Measurements from ENCODE around the gene PVALEF.

DNA sequence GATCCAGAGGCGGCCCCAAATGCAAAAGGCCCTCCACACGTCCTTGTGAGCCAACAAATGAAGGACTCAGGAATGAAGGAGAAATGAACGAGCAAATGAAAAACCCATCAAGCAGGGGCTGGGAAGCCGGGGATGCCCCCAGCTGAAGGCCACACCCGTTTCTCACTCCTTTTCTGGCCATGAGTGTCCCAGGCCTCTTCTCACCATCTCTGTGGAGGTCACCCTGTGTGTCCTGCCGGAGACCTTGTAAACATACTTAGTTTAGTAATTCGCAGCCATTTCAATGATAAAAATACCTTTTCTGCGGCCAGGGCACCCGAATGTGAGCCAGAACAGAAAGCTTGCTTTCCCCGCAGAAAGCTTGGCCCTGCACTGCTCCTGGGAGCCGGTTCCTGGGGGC, 21.8 kb downstream of the PVALEF start:
- no peak for TF ChIP-seq RAD21 (IDR thresholded peaks at IDR 0.05; ENCODE audit: low read length)
- no peak for TF ChIP-seq MXI1 (IDR thresholded peaks at IDR 0.05; ENCODE audit: low read depth, low read length)
- no peak for TF ChIP-seq RFX5 (IDR thresholded peaks at IDR 0.05; ENCODE audit: low read length)
- no peak for TF ChIP-seq CTCF (IDR thresholded peaks at IDR 0.05)
- no peak for TF ChIP-seq SMC3 (IDR thresholded peaks at IDR 0.05; ENCODE audit: low read depth, low read length)
- TF ChIP-seq EP300 (IDR thresholded peaks at IDR 0.05; ENCODE audit: borderline replicate concordance in 1 of 2, low read depth in 1 of 2, low read length in 1 of 2), result no peak
- no peak for TF ChIP-seq TEAD4 (IDR thresholded peaks at IDR 0.05; ENCODE audit: borderline replicate concordance, insufficient read depth)
- TF ChIP-seq, protein P1, sequence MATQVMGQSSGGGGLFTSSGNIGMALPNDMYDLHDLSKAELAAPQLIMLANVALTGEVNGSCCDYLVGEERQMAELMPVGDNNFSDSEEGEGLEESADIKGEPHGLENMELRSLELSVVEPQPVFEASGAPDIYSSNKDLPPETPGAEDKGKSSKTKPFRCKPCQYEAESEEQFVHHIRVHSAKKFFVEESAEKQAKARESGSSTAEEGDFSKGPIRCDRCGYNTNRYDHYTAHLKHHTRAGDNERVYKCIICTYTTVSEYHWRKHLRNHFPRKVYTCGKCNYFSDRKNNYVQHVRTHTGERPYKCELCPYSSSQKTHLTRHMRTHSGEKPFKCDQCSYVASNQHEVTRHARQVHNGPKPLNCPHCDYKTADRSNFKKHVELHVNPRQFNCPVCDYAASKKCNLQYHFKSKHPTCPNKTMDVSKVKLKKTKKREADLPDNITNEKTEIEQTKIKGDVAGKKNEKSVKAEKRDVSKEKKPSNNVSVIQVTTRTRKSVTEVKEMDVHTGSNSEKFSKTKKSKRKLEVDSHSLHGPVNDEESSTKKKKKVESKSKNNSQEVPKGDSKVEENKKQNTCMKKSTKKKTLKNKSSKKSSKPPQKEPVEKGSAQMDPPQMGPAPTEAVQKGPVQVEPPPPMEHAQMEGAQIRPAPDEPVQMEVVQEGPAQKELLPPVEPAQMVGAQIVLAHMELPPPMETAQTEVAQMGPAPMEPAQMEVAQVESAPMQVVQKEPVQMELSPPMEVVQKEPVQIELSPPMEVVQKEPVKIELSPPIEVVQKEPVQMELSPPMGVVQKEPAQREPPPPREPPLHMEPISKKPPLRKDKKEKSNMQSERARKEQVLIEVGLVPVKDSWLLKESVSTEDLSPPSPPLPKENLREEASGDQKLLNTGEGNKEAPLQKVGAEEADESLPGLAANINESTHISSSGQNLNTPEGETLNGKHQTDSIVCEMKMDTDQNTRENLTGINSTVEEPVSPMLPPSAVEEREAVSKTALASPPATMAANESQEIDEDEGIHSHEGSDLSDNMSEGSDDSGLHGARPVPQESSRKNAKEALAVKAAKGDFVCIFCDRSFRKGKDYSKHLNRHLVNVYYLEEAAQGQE (IDR thresholded peaks at IDR 0.05; ENCODE audit: low read depth, low read length), result no peak
- no peak for TF ChIP-seq POLR2AphosphoS5 (IDR thresholded peaks at IDR 0.05; ENCODE audit: low read depth, low read length)
